ENCODE measurements around the gene SLITRK6.
"Not testable (repeated sequence)": the region's sequence is repeated elsewhere in the genome, so short reads cannot be mapped to it uniquely, and the experiment has no call there.

Gene SLITRK6

GRCh38 chr13:85799097-85799582 lies at the start of gene SLITRK6:
SLITRK6 (minus strand) TSS chr13:85799419; CDS start chr13:85796508, 2,911 bp downstream.
- DNase-seq (ENCODE audit: low read depth in 2 of 2, low spot score in 1 of 2): no peak

GRCh38 chr13:85847012-85847411 lies 47.8 kb upstream of the SLITRK6 start:
- DNase-seq (ENCODE audit: low read depth in 2 of 2, low spot score in 1 of 2): no peak

GRCh38 chr13:85841427-85841826 lies 42.2 kb upstream of the SLITRK6 start:
- DNase-seq (ENCODE audit: low read depth in 2 of 2, low spot score in 1 of 2): no peak

GRCh38 chr13:85833921-85834320 lies 34.7 kb upstream of the SLITRK6 start:
- no peak for DNase-seq (ENCODE audit: low read depth in 2 of 2, low spot score in 1 of 2)

GRCh38 chr13:85828094-85828684 lies 29.0 kb upstream of the SLITRK6 start:
- no peak for DNase-seq (ENCODE audit: low read depth in 2 of 2, low spot score in 1 of 2)

GRCh38 chr13:85825454-85825853 lies 26.2 kb upstream of the SLITRK6 start:
- DNase-seq (ENCODE audit: low read depth in 2 of 2, low spot score in 1 of 2): no peak

GRCh38 chr13:85823832-85824231 lies 24.6 kb upstream of the SLITRK6 start:
- DNase-seq (ENCODE audit: low read depth in 2 of 2, low spot score in 1 of 2): no peak

GRCh38 chr13:85819513-85819912 lies 20.3 kb upstream of the SLITRK6 start:
- DNase-seq (ENCODE audit: low read depth in 2 of 2, low spot score in 1 of 2): no peak

GRCh38 chr13:85816413-85816812 lies 17.2 kb upstream of the SLITRK6 start:
- DNase-seq (ENCODE audit: low read depth in 2 of 2, low spot score in 1 of 2): no peak

GRCh38 chr13:85812282-85812681 lies 13.1 kb upstream of the SLITRK6 start:
- no peak for DNase-seq (ENCODE audit: low read depth in 2 of 2, low spot score in 1 of 2)

- no peak for DNase-seq (ENCODE audit: low read depth in 2 of 2, low spot score in 1 of 2)
These were observed 9.6 kb upstream of the SLITRK6 start for GRCh38 chr13:85808811-85809210.

GRCh38 chr13:85806553-85807175 lies 7.4 kb upstream of the SLITRK6 start:
- no peak for DNase-seq (ENCODE audit: low read depth in 2 of 2, low spot score in 1 of 2)

GRCh38 chr13:85798556-85798955 lies 663 bp downstream of the SLITRK6 start:
- DNase-seq (ENCODE audit: low read depth in 2 of 2, low spot score in 1 of 2): no peak

- no peak for DNase-seq (ENCODE audit: low read depth in 2 of 2, low spot score in 1 of 2)
These were observed 1.9 kb downstream of the SLITRK6 start for GRCh38 chr13:85797311-85797710.

- no peak for DNase-seq (ENCODE audit: low read depth in 2 of 2, low spot score in 1 of 2)
These were observed 14.0 kb downstream of the SLITRK6 start for GRCh38 chr13:85785205-85785604.

- no peak for DNase-seq (ENCODE audit: low read depth in 2 of 2, low spot score in 1 of 2)
These were observed 26.9 kb downstream of the SLITRK6 start for GRCh38 chr13:85772367-85772766.

GRCh38 chr13:85771856-85772255 lies 27.4 kb downstream of the SLITRK6 start:
- DNase-seq (ENCODE audit: low read depth in 2 of 2, low spot score in 1 of 2): no peak

GRCh38 chr13:85768946-85769345 lies 30.3 kb downstream of the SLITRK6 start:
- DNase-seq (ENCODE audit: low read depth in 2 of 2, low spot score in 1 of 2): no peak

GRCh38 chr13:85755123-85755522 lies 44.1 kb downstream of the SLITRK6 start:
- no peak for DNase-seq (ENCODE audit: low read depth in 2 of 2, low spot score in 1 of 2)

GRCh38 chr13:85743201-85743770 lies 55.9 kb downstream of the SLITRK6 start:
- not testable (repeated sequence) for DNase-seq (ENCODE audit: low read depth in 2 of 2, low spot score in 1 of 2)

Data from stimulated activated CD8-positive, alpha-beta memory T cell treated with anti-CD3 and anti-CD28 coated beads, Interleukin-4, amount 100 ng/mL, for 1 hour (primary cell).